ENCODE results near the gene DGKG.
A peak's percentile ranks its signal among the peaks of the same experiment; 100 is the strongest.

DGKG gene

GRCh38 chr3:186154641-186155040 lies 207.4 kb downstream of the DGKG start:
- TF ChIP-seq, protein P1, sequence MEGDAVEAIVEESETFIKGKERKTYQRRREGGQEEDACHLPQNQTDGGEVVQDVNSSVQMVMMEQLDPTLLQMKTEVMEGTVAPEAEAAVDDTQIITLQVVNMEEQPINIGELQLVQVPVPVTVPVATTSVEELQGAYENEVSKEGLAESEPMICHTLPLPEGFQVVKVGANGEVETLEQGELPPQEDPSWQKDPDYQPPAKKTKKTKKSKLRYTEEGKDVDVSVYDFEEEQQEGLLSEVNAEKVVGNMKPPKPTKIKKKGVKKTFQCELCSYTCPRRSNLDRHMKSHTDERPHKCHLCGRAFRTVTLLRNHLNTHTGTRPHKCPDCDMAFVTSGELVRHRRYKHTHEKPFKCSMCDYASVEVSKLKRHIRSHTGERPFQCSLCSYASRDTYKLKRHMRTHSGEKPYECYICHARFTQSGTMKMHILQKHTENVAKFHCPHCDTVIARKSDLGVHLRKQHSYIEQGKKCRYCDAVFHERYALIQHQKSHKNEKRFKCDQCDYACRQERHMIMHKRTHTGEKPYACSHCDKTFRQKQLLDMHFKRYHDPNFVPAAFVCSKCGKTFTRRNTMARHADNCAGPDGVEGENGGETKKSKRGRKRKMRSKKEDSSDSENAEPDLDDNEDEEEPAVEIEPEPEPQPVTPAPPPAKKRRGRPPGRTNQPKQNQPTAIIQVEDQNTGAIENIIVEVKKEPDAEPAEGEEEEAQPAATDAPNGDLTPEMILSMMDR (IDR thresholded peaks at IDR 0.05; ENCODE audit: insufficient read depth, low read depth, low read length, missing control alignments) = no peak
- no peak for DNase-seq (ENCODE audit: low read depth)
- no peak overlapping the region for H3K4me3 ChIP-seq (ENCODE audit: low read depth, low read length)

DNA sequence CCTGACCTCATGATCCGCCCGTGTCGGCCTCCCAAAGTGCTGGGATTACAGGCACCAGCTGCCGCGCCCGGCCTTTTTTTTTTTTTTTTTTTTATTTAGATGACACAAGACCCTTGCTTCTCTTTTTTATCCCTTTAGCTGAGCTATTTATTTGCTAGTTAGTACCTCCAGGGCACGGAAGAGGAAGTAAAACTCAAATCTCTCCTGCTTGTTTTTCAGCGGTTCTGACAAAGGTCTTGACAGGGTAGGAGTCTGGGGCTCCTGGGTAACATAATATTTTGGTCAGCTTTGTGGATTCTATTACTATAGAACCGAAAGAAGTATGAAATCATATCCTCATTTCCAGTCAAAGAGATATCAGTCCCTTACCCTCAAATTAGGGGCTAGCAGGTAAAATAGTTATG lies 209.1 kb downstream of the DGKG start:
- no peak overlapping the region for H3K4me3 ChIP-seq (ENCODE audit: low read depth, low read length)
- peak; percentile 85 for DNase-seq (ENCODE audit: low read depth)
- TF ChIP-seq, protein P1 (IDR thresholded peaks at IDR 0.05; ENCODE audit: insufficient read depth, low read depth, low read length, missing control alignments) = no peak

GRCh38 chr3:186152361-186152798 lies 209.7 kb downstream of the DGKG start:
- peak; percentile 12 for DNase-seq (ENCODE audit: low read depth)

DNA sequence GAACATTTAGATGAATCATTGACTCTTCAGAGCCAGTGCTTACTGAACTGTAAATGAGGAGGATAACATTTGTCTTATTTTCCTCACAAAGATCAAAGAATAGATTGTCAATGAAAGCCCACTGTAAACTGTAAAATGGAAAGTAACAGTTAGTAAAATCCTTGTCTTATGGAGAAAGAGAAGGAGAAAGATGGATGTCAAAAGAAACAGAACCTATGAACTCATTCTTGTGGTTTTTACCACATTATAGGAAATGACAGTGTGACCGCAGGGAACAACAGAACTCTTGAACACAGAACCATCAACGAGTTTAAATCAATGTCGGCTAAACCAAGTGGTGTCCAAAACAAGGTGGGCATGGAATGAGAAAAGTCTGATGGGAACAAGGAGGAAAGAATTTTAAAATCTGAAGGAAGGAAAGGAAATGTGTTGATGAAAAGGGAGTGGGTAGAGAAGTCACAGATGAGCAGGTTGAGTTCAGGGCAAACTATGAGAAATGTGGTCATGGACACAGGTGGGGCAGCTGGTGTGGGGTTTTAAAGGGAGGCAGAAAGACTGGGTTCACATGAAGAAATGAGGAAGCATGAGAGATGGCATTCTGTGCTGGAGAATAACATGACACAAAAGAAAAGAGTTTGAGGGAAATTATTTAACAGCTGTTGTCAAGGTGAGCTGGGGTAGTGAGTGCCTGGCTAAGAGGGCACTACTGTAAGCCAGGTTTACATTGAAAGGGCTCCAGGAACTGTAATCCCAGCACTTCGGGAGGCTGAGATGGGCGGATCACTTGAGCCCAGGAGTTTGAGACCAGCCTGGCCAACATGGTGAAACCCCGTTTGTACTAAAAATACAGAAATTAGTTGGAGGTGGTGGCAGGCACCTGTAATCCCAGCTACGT lies 210.7 kb downstream of the DGKG start:
- DNase-seq (ENCODE audit: low read depth) = peak; percentile 55
- TF ChIP-seq, protein P1 (IDR thresholded peaks at IDR 0.05; ENCODE audit: insufficient read depth, low read depth, low read length, missing control alignments) = no peak
- H3K4me3 ChIP-seq (ENCODE audit: low read depth, low read length) = no peak overlapping the region

More at GRCh38 chr3:186152361-186152798, 209.7 kb downstream of the DGKG start:
- no peak overlapping the region for H3K4me3 ChIP-seq (ENCODE audit: low read depth, low read length)
- TF ChIP-seq, protein P1 (IDR thresholded peaks at IDR 0.05; ENCODE audit: insufficient read depth, low read depth, low read length, missing control alignments) = no peak

DNA sequence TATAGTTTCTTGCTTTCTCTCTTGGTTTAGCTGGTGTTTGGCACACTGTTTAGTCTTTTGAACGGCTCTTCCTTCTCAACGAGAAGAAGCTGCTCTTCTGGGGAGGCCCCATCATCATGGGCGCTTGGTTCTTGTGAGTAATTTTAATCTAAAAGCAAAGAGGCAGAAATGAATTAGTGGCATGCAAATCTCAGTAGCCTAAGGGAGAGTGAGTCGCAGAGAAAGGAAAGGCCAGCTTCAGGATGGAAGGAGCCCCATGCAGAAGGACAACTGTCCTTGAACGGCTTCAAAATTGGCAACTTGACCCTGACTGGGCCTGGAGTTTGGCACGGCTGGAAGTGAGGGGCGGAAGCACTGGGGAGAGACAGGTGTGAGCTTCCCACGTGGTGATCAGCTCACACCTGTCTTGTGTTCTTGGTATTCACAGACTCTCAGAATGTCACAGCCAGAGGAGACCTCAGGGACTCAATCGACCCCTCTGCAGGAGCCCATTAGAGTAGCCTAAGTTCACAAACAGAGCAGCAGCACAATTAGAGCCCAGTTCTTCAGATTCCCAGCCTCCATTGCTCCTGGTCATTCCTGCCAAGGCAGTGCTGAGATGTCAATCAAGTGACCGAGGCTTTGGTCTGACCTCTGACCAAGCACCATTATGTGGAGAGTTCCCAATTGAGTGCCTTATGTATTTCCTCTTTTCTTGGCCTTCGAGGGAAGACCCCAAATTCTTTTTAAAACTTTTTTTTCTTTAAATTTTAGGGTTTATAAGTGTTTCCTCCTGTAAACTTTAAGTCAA lies 211.8 kb downstream of the DGKG start:
- no peak overlapping the region for H3K4me3 ChIP-seq (ENCODE audit: low read depth, low read length)
- no peak for DNase-seq (ENCODE audit: low read depth)
- TF ChIP-seq, protein P1 (IDR thresholded peaks at IDR 0.05; ENCODE audit: insufficient read depth, low read depth, low read length, missing control alignments) = no peak

GRCh38 chr3:186149319-186149960 lies 212.6 kb downstream of the DGKG start:
- DNase-seq (ENCODE audit: low read depth) = no peak
- TF ChIP-seq, protein P1 (IDR thresholded peaks at IDR 0.05; ENCODE audit: insufficient read depth, low read depth, low read length, missing control alignments) = no peak
- no peak overlapping the region for H3K4me3 ChIP-seq (ENCODE audit: low read depth, low read length)
